Prostate gland (tissue), 2 donors: ENCODE results near the gene MYO9A. TPM values are rescaled to one million over a fixed set of nuclear protein-coding genes. Genes with fewer than 3 reads are reported as not detected.

Source experiments
- DNase-seq: peaks from one replicate; pipeline ENCODE4 v3.0.0-alpha.2; 2019; ENCODE audit warnings: low spot score
- H3K27ac ChIP-seq, 2 donors: fragments of 200-600 bp; sonication (generic); 2 replicates each; pipeline ENCODE4 v1.5.1; 2017 to 2019
- H3K27me3 ChIP-seq: fragments of 200-600 bp; sonication (generic); replicated peaks from 2 replicates; pipeline ENCODE4 v1.5.1; 2019; ENCODE audit not compliant: insufficient read depth
- H3K36me3 ChIP-seq, 2 donors: fragments of 200-600 bp; sonication (generic); 1 replicate in 1 of 2; 2 replicates in 1 of 2; pipeline versions ENCODE4 v1.5.1 to v1.8.1; 2017 to 2019
- H3K4me1 ChIP-seq: fragments of 200-600 bp; sonication (generic); replicated peaks from 2 replicates; pipeline ENCODE4 v1.5.1; 2019
- H3K4me3 ChIP-seq, 2 donors: fragments of 200-600 bp; sonication (generic); 2 replicates each; pipeline ENCODE4 v1.5.1; 2017 to 2019
- H3K9me3 ChIP-seq: fragments of 200-600 bp; sonication (generic); 2 replicates; pipeline ENCODE4 v1.5.1; 2017
- CTCF ChIP-seq, 4 experiments: fragments of 200-600 bp in 2 of 4; fragments of 450-650 bp in 2 of 4; sonication (generic) in 2 of 4; IDR thresholded peaks; 1 replicate in 3 of 4; 2 replicates in 1 of 4; pipeline ENCODE4 v1.5.1; 2016 to 2019; ENCODE audit warnings: antibody characterized with exemption in 4 of 4, mild to moderate bottlenecking in 2 of 4, moderate library complexity in 2 of 4
- POLR2A ChIP-seq: fragments of 450-650 bp; IDR thresholded peaks from one replicate; pipeline ENCODE4 v1.6.1; 2016; ENCODE audit warnings: antibody characterized with exemption, mild to moderate bottlenecking
- POLR2AphosphoS5 ChIP-seq: sonication (generic); formaldehyde crosslinking; IDR thresholded peaks from one replicate; pipeline ENCODE4 v1.6.1; 2017; ENCODE audit warnings: antibody characterized with exemption
- WGBS: methylation state at CpG from one replicate; pipeline ENCODE4 v1.1.5; 2018; 5-methylcytosine and 5-hydroxymethylcytosine counted together
- intact Hi-C: fragments of 100-400 bp; cut with DNase I; formaldehyde crosslinking; loops from one replicate; pipeline ENCODE4 v1.14.2; 2022
- total RNA-seq, 2 donors: library from RNA; depleted of rRNA; stranded (reverse); fragments of >200 nt; gene quantifications; one replicate each; pipeline ENCODE4 v1.1.0, GENCODE V29; 2016

MYO9A gene
- total RNA-seq, 2 donors from 2014 or later: 29.4 to 252 TPM

- intact Hi-C loops: no loop called here
- Histone ChIP-seq H3K27me3 (no peaks in the 10 kb centered on the region), H3K4me3 (no peak overlapping the region), H3K4me1 (no peaks in the 10 kb centered on the region), H3K9me3 (no peaks in the 10 kb centered on the region), H3K27ac (no peak overlapping the region), H3K36me3 (no peaks in the 10 kb centered on the region)
- DNase-seq: no peak
- WGBS: 93% methylated on average over 36 of the region's 38 CpGs
- TF ChIP-seq POLR2A (no peak), POLR2AphosphoS5 (no peak), CTCF (IDR thresholded peaks at IDR 0.05) (no peak)
Measured at GRCh38 chr15:71811752-71812735, 305.9 kb downstream of the MYO9A start.

GRCh38 chr15:71811036-71811736 lies 306.8 kb downstream of the MYO9A start:
- no peak overlapping the region for H3K4me3 ChIP-seq
- H3K27ac ChIP-seq: no peak overlapping the region
- no peaks in the 10 kb centered on the region for H3K4me1 ChIP-seq
- no peaks in the 10 kb centered on the region for H3K36me3 ChIP-seq
- 91% methylated on average over 27 of the region's 27 CpGs for WGBS
- H3K27me3 ChIP-seq: no peaks in the 10 kb centered on the region
- TF ChIP-seq POLR2A (no peak), CTCF (IDR thresholded peaks at IDR 0.05) (no peak), POLR2AphosphoS5 (no peak)
- intact Hi-C loops: no loop called here
- H3K9me3 ChIP-seq: no peaks in the 10 kb centered on the region
- no peak for DNase-seq

GRCh38 chr15:71810256-71811035 lies 307.5 kb downstream of the MYO9A start, which contains the start of gene NR2E3:
NR2E3 (plus strand) TSS chr15:71810554; CDS start chr15:71810744, 190 bp downstream.
- no peaks in the 10 kb centered on the region for H3K4me1 ChIP-seq
- no peak for DNase-seq
- H3K27me3 ChIP-seq: no peaks in the 10 kb centered on the region
- no peaks in the 10 kb centered on the region for H3K36me3 ChIP-seq
- H3K27ac ChIP-seq: no peak within 1 kb of the TSS
- no peak within 1 kb of the TSS for H3K4me3 ChIP-seq
- no peaks in the 10 kb centered on the region for H3K9me3 ChIP-seq
- no peak for TF ChIP-seq POLR2A
- no peak for TF ChIP-seq CTCF (IDR thresholded peaks at IDR 0.05)
- no peak for TF ChIP-seq POLR2AphosphoS5
- intact Hi-C loops: no loop called here
- WGBS: 70% methylated on average over 16 of the region's 16 CpGs

- DNase-seq: no peak
- Histone ChIP-seq H3K27me3 (no peaks in the 10 kb centered on the region), H3K27ac (no peak overlapping the region), H3K4me3 (no peak overlapping the region), H3K36me3 (no peaks in the 10 kb centered on the region), H3K4me1 (no peaks in the 10 kb centered on the region), H3K9me3 (no peaks in the 10 kb centered on the region)
- intact Hi-C loops: no loop called here
- TF ChIP-seq CTCF (IDR thresholded peaks at IDR 0.05) (no peak), POLR2AphosphoS5 (no peak), POLR2A (no peak)
- 90% methylated on average over 8 of the region's 8 CpGs for WGBS
Measured at GRCh38 chr15:71809346-71809745, 308.6 kb downstream of the MYO9A start.
